CD4-positive, alpha-beta T cell (primary cell): ENCODE measurements around the gene WASF1. TPM values are rescaled to one million over a fixed set of nuclear protein-coding genes. Genes with fewer than 3 reads are reported as not detected.

Source experiments
- ATAC-seq: fragments of 200-7000 bp; cut with Tn5 transposase; one replicate; pipeline ENCODE4 v1.10.0; 2022; ENCODE audit warnings: mild to moderate bottlenecking; ENCODE audit not compliant: poor library complexity
- CTCF ChIA-PET: fragments of 350-600 bp; sonication (Branson Sonifier 250); formaldehyde crosslinking; loops from one replicate; lab custom pipeline; 2021; ENCODE audit warnings: antibody characterized with exemption, inconsistent platforms; lab: Charles Lee
- POLR2A ChIA-PET: fragments of 350-600 bp; sonication (Branson Sonifier 250); formaldehyde crosslinking; loops from one replicate; lab custom pipeline; 2021; ENCODE audit warnings: antibody characterized with exemption, inconsistent platforms; lab: Charles Lee
- DNase-seq, 14 experiments: peaks; one replicate each; pipeline ENCODE4 v3.0.0-alpha.2; 2013 to 2020; ENCODE audit warnings: mixed read lengths in 2 of 14
- H3K27ac ChIP-seq, 2 donors: one replicate each; pipeline versions ENCODE4 v1.5.1 to v1.7.0; 2013; ENCODE audit warnings: low read length in 2 of 2, low read depth in 1 of 2, mild to moderate bottlenecking in 1 of 2
- H3K27me3 ChIP-seq, 2 experiments: 1 replicate in 1 of 2; 2 replicates in 1 of 2; pipeline versions ENCODE4 v1.6.1 to v1.7.0; 2013; ENCODE audit warnings: low read length in 2 of 2, control low read depth in 1 of 2, mild to moderate bottlenecking in 1 of 2, moderate library complexity in 1 of 2; ENCODE audit not compliant: insufficient read depth in 2 of 2, control insufficient read depth in 1 of 2
- H3K36me3 ChIP-seq: one replicate; pipeline ENCODE4 v1.6.1; 2013; ENCODE audit warnings: low read length, control low read depth; ENCODE audit not compliant: insufficient read depth
- H3K4me1 ChIP-seq: one replicate; pipeline ENCODE4 v1.6.1; 2013; ENCODE audit warnings: low read length, control low read depth; ENCODE audit not compliant: insufficient read depth
- H3K4me3 ChIP-seq: one replicate; pipeline ENCODE4 v1.5.1; 2013; ENCODE audit warnings: mild to moderate bottlenecking, low read length, moderate library complexity
- H3K9me3 ChIP-seq, 2 experiments: 1 replicate in 1 of 2; 2 replicates in 1 of 2; pipeline versions ENCODE4 v1.6.1 to v1.7.0; 2013; ENCODE audit warnings: low read length in 2 of 2, mild to moderate bottlenecking in 2 of 2, control low read depth in 1 of 2, moderate library complexity in 1 of 2; ENCODE audit not compliant: control insufficient read depth in 1 of 2, insufficient read depth in 1 of 2
- H3K27ac Mint-ChIP-seq: one replicate; pipeline ENCODE4 v1.8.0; 2020; ENCODE audit warnings: mixed read lengths
- H3K27me3 Mint-ChIP-seq: one replicate; pipeline ENCODE4 v1.8.0; 2021; ENCODE audit warnings: mixed read lengths
- H3K36me3 Mint-ChIP-seq: one replicate; pipeline ENCODE4 v1.8.0; 2021; ENCODE audit warnings: low read depth, mixed read lengths
- H3K4me1 Mint-ChIP-seq: one replicate; pipeline ENCODE4 v1.8.0; 2021; ENCODE audit warnings: low read depth, mixed read lengths
- H3K4me3 Mint-ChIP-seq: one replicate; pipeline ENCODE4 v1.8.0; 2020; ENCODE audit warnings: mild to moderate bottlenecking, mixed read lengths
- H3K9me3 Mint-ChIP-seq: one replicate; pipeline ENCODE4 v1.8.0; 2020; ENCODE audit warnings: mixed read lengths
- intact Hi-C, 2 experiments: fragments of 100-400 bp; cut with DNase I in 1 of 2; cut with micrococcal nuclease in 1 of 2; formaldehyde crosslinking; loops; one replicate each; pipeline versions ENCODE4 v1.15.1 to v1.9.0; 2023 to 2025; cut with DNase I, micrococcal nuclease
- total RNA-seq, 174 experiments: library from RNA in 2 of 174; stranded (reverse) in 2 of 174; gene quantifications; one replicate each; pipeline ENCODE4 v1.2.3 and lab custom pipeline; 2021 to 2026
- TF ChIP-seq, protein P1 (sequence below): fragments of 200-600 bp; IDR thresholded peaks from one replicate; pipeline ENCODE4 v1.8.0; 2022; ENCODE audit warnings: antibody characterized with exemption, mild to moderate bottlenecking

Gene WASF1
- total RNA-seq, 2 experiments from 2014 or later = 0.19 to 0.22 TPM

DNA sequence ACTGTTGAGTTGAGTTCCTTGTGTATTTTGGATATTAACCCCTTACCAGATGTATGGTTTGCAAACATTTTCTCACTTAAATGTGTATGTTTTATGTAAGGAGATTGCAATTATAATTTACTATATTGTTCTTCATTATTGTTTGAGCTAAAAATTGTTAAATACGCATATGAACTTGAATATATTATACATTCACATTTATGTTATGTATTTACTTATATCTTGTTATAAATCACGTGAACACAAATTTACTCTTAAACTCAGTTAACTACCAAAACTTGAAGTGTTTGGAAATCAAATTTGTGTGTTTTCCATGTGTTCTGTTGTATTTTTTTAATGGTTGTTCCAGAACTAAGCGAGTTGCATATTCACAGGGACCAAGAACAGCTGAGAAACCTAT is 19.1 kb upstream of the WASF1 start:
- peaks cover 10% of the 10 kb centered on the region for H3K36me3 ChIP-seq
- no peak overlapping the region for H3K4me3 ChIP-seq
- peaks cover 55% of the 10 kb centered on the region for H3K36me3 Mint-ChIP-seq
- intact Hi-C loops = no loop called here
- no peak for DNase-seq
- H3K4me3 Mint-ChIP-seq = no peak overlapping the region
- H3K9me3 ChIP-seq = no peaks in the 10 kb centered on the region
- no peaks in the 10 kb centered on the region for H3K4me1 ChIP-seq
- ATAC-seq = no peak
- no peaks in the 10 kb centered on the region for H3K27me3 ChIP-seq
- peaks cover 42% of the 10 kb centered on the region for H3K4me1 Mint-ChIP-seq
- POLR2A ChIA-PET = no interaction called here
- no peaks in the 10 kb centered on the region for H3K9me3 Mint-ChIP-seq
- H3K27me3 Mint-ChIP-seq = no peaks in the 10 kb centered on the region
- TF ChIP-seq, protein P1, sequence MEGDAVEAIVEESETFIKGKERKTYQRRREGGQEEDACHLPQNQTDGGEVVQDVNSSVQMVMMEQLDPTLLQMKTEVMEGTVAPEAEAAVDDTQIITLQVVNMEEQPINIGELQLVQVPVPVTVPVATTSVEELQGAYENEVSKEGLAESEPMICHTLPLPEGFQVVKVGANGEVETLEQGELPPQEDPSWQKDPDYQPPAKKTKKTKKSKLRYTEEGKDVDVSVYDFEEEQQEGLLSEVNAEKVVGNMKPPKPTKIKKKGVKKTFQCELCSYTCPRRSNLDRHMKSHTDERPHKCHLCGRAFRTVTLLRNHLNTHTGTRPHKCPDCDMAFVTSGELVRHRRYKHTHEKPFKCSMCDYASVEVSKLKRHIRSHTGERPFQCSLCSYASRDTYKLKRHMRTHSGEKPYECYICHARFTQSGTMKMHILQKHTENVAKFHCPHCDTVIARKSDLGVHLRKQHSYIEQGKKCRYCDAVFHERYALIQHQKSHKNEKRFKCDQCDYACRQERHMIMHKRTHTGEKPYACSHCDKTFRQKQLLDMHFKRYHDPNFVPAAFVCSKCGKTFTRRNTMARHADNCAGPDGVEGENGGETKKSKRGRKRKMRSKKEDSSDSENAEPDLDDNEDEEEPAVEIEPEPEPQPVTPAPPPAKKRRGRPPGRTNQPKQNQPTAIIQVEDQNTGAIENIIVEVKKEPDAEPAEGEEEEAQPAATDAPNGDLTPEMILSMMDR = no peak
- H3K27ac Mint-ChIP-seq = no peak overlapping the region
- no peak overlapping the region for H3K27ac ChIP-seq
- CTCF ChIA-PET = interaction anchor here (0.6 to 2.1 kb wide), 2 partner anchors 159 to 738 kb away, joined by 3 to 5 read pairs; no protein-coding TSS in a partner anchor

DNA sequence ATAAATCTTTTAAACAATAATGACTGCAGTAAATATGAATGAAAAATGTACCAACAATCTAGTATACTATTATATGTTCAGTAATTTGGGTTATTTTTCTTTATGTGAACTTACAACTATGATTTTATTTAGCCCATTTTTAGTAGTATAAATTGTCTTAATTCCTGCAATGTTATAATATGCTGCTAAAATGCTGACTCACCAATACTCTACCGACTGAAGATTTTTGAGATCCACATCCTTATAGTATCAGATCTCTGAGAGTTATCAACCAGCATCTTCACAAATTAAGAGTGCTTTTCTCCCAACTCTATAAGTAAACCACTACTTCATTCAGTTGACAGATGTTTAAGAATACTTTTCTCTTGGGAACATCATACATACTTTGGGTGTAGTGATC is 17.4 kb upstream of the WASF1 start:
- no peaks in the 10 kb centered on the region for H3K27me3 ChIP-seq
- no peaks in the 10 kb centered on the region for H3K9me3 Mint-ChIP-seq
- H3K27ac ChIP-seq = no peak overlapping the region
- H3K4me3 Mint-ChIP-seq = no peak overlapping the region
- no peak overlapping the region for H3K27ac Mint-ChIP-seq
- no peak for DNase-seq
- ChIA-PET POLR2A (no interaction called here), CTCF (interaction anchor here (0.6 kb wide), 1 partner anchor 579 kb away, joined by 3 read pairs; no protein-coding TSS in a partner anchor)
- H3K4me3 ChIP-seq = no peak overlapping the region
- H3K4me1 Mint-ChIP-seq = peaks cover 32% of the 10 kb centered on the region
- H3K36me3 Mint-ChIP-seq = peaks cover 47% of the 10 kb centered on the region
- no peaks in the 10 kb centered on the region for H3K9me3 ChIP-seq
- H3K36me3 ChIP-seq = peaks cover 14% of the 10 kb centered on the region
- H3K4me1 ChIP-seq = no peaks in the 10 kb centered on the region
- intact Hi-C loops = loop anchor here in 1 of 2 experiments (2.0 kb wide), 1 partner anchor 16 kb away; the partner anchor contains the start of gene CDC40
- H3K27me3 Mint-ChIP-seq = no peaks in the 10 kb centered on the region
- no peak for ATAC-seq
- TF ChIP-seq, protein P1 = no peak

DNA sequence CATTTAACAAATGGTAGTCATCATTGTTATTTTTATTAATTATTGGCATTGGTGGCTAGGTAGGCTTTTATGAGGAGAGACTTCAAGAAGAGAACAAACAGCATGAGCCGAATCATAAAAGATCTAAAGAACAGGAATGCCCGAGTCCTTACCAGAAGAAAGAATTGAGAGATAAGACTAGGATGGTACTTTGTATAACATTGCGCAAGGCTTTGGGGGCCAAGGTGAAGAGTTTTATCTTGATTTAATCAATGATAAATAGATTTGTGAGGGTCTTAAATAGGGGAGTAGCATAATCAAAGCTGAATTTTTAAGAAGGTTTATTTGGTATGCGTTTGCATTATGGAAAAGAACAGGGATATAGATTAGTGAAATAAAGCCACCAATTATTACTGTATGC is 16.2 kb upstream of the WASF1 start:
- intact Hi-C loops = loop anchor here in 1 of 2 experiments (2.0 kb wide), 1 partner anchor 15 kb away; the partner anchor contains the start of gene CDC40

More for the DNA sequence above, 16.2 kb upstream of the WASF1 start:
- Mint-ChIP-seq H3K4me3 (no peak overlapping the region), H3K4me1 (peaks cover 28% of the 10 kb centered on the region), H3K27ac (no peak overlapping the region), H3K9me3 (no peaks in the 10 kb centered on the region), H3K36me3 (peaks cover 44% of the 10 kb centered on the region), H3K27me3 (no peaks in the 10 kb centered on the region)
- no peak for ATAC-seq
- no peaks in the 10 kb centered on the region for H3K9me3 ChIP-seq
- POLR2A ChIA-PET = interaction anchor here (0.6 kb wide), 1 partner anchor 17 kb away, joined by 3 read pairs; no protein-coding TSS in a partner anchor
- CTCF ChIA-PET = no interaction called here
- no peaks in the 10 kb centered on the region for H3K27me3 ChIP-seq
- H3K4me1 ChIP-seq = peaks cover 2% of the 10 kb centered on the region
- TF ChIP-seq, protein P1 = no peak
- no peak for DNase-seq
- no peak overlapping the region for H3K27ac ChIP-seq
- peaks cover 11% of the 10 kb centered on the region for H3K36me3 ChIP-seq
- no peak overlapping the region for H3K4me3 ChIP-seq
